ENCODE measurements around the gene C1GALT1C1L. TPM values are rescaled to one million over a fixed set of nuclear protein-coding genes. Genes with fewer than 3 reads are reported as not detected.

Gene C1GALT1C1L
- total and polyA plus RNA-seq, 2 donors (not counting 3 experiments of a cell fraction or from before 2014, with no cell fraction given): 0.40 to 0.76 TPM

DNA sequence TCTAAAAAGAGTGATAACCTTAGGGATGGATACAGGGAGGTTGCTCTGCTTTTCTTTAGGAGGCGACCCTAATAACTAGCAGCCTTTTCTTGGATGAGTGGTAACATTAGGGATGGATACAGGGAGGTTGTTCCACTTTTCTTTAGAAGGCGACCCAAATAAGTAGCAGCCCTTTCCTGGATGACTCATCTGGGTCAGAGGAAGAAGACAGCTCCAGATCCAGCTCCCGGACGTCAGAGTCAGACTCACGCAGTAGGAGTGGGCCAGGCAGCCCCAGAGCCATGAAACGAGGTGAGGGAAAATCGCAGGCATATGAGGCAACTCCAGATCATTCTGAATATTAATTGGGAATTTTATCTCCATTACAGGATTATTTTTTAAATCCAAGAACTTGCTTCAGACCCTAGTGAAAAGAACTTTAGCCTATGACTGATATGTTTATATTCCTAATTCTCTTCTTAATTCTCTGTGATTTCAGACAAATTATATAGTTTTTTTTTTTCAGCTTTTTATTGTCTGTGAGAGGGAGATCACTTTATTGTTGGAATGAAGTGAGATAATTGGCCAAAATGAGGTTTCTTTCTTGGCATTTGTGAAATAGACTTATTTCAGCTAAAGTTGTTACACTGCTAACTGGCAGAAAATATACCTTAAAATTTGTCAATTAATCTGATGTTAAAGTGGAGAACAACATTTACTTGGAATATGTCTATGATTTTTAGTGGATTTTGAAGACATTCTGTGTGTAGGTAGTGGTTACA is 31.2 kb upstream of the C1GALT1C1L start:
- H3K4me1 ChIP-seq (ENCODE audit: control insufficient read depth, extremely low read depth, insufficient read depth, low read length): peaks cover 9% of the 10 kb centered on the region
- intact Hi-C loops (cut with micrococcal nuclease) (loop anchor here (2.0 kb wide), 1 partner anchor 19 kb away; no protein-coding TSS in a partner anchor), dilution Hi-C loops (cut with MboI; ENCODE audit: extremely low pct_ligation_motif_present, low sequenced_read_pairs) (no loop called here)
- H3K27ac ChIP-seq (ENCODE audit: insufficient read depth, low read depth, low read length): no peak overlapping the region
- no peaks in the 10 kb centered on the region for H4K20me1 ChIP-seq (replicated peaks; ENCODE audit: control insufficient read depth, extremely low read depth, insufficient read depth, low read length)
- no peaks in the 10 kb centered on the region for H3K9me1 ChIP-seq (replicated peaks; ENCODE audit: control insufficient read depth, extremely low read depth, insufficient read depth, low read length)
- H3K79me2 ChIP-seq (ENCODE audit: control insufficient read depth, insufficient read depth, low read length): no peaks in the 10 kb centered on the region
- no peaks in the 10 kb centered on the region for H3K36me3 ChIP-seq (ENCODE audit: control insufficient read depth in 2 of 2, extremely low read depth in 1 of 2, insufficient read depth in 2 of 2, low read length in 2 of 2)
- H3K4me3 ChIP-seq (replicated peaks in 1 of 3; ENCODE audit: insufficient read depth in 1 of 3, low read depth in 1 of 3, low read length in 3 of 3): no peak overlapping the region
- peak overlapping the region; percentile 3 for H2AFZ ChIP-seq (ENCODE audit: low read depth, low read length)
- no peaks in the 10 kb centered on the region for H3K9me3 ChIP-seq (replicated peaks; ENCODE audit: control insufficient read depth, insufficient read depth, low read length)
- peak; percentile 86 for FAIRE-seq
- H3K4me2 ChIP-seq (ENCODE audit: insufficient read depth, low read length): no peak overlapping the region
- H3K27me3 ChIP-seq (ENCODE audit: control insufficient read depth in 2 of 2, insufficient read depth in 2 of 2, low read length in 2 of 2): no peaks in the 10 kb centered on the region
- no peak overlapping the region for H3K9ac ChIP-seq (replicated peaks; ENCODE audit: extremely low read depth, insufficient read depth, low read length)
- POLR2A ChIA-PET: no interaction called here
- CTCF ChIA-PET: interaction anchor here (0.6 to 2.7 kb wide), 5 partner anchors 8 to 868 kb away, joined by 3 to 12 read pairs (median 3); no protein-coding TSS in a partner anchor
- peak; percentile 71 for DNase-seq (ENCODE audit: low read depth, low spot score)
- TF ChIP-seq POLR2AphosphoS5 (IDR thresholded peaks at IDR 0.05; ENCODE audit: insufficient read depth, low read depth, low read length): peak; percentile 26
- TF ChIP-seq EZH2 (IDR thresholded peaks at IDR 0.05; ENCODE audit: borderline replicate concordance, low read depth, low read length, severe bottlenecking): no peak
- TF ChIP-seq MYC (IDR thresholded peaks at IDR 0.05; ENCODE audit: low read depth, low read length): no peak
- TF ChIP-seq, protein P1, sequence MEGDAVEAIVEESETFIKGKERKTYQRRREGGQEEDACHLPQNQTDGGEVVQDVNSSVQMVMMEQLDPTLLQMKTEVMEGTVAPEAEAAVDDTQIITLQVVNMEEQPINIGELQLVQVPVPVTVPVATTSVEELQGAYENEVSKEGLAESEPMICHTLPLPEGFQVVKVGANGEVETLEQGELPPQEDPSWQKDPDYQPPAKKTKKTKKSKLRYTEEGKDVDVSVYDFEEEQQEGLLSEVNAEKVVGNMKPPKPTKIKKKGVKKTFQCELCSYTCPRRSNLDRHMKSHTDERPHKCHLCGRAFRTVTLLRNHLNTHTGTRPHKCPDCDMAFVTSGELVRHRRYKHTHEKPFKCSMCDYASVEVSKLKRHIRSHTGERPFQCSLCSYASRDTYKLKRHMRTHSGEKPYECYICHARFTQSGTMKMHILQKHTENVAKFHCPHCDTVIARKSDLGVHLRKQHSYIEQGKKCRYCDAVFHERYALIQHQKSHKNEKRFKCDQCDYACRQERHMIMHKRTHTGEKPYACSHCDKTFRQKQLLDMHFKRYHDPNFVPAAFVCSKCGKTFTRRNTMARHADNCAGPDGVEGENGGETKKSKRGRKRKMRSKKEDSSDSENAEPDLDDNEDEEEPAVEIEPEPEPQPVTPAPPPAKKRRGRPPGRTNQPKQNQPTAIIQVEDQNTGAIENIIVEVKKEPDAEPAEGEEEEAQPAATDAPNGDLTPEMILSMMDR (IDR thresholded peaks at IDR 0.05; ENCODE audit: extremely low read depth in 1 of 2, insufficient read depth in 1 of 2, low read depth in 1 of 2, low read length in 2 of 2): no peak
- peak; percentile 86 for TF ChIP-seq FOS (IDR thresholded peaks at IDR 0.05; ENCODE audit: borderline replicate concordance, insufficient read depth, low read length)
- peak; percentile 51 for TF ChIP-seq JUN (IDR thresholded peaks at IDR 0.05; ENCODE audit: borderline replicate concordance, insufficient read depth, insufficient read length, low read depth)
- TF ChIP-seq POLR2A (IDR thresholded peaks at IDR 0.05; ENCODE audit: low read depth, low read length): no peak
- TF ChIP-seq, protein P2, sequence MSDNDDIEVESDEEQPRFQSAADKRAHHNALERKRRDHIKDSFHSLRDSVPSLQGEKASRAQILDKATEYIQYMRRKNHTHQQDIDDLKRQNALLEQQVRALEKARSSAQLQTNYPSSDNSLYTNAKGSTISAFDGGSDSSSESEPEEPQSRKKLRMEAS (IDR thresholded peaks at IDR 0.05; ENCODE audit: insufficient read depth, insufficient read length): no peak
- BruUV-seq (replicated peaks): TSS peak; percentile 74

Measured in endothelial cell of umbilical vein (primary cell).